HUES48 (cell line): ENCODE results near the gene APOBEC3H.

ENCODE experiments used
- H3K27ac ChIP-seq: one replicate; pipeline ENCODE4 v1.7.0; 2013; ENCODE audit warnings: low read depth, low read length, inconsistent platforms
- H3K27me3 ChIP-seq: 2 replicates; pipeline ENCODE4 v1.6.1; 2013; ENCODE audit warnings: mild to moderate bottlenecking, low read length; ENCODE audit not compliant: control insufficient read depth, insufficient read depth
- H3K36me3 ChIP-seq: 2 replicates; pipeline ENCODE4 v1.6.1; 2013; ENCODE audit warnings: low read length; ENCODE audit not compliant: control insufficient read depth, insufficient read depth
- H3K4me1 ChIP-seq: 2 replicates; pipeline ENCODE4 v1.6.1; 2013; ENCODE audit warnings: mild to moderate bottlenecking, low read length; ENCODE audit not compliant: control insufficient read depth, insufficient read depth
- H3K4me3 ChIP-seq: 2 replicates; pipeline ENCODE4 v1.5.1; 2013; ENCODE audit warnings: mild to moderate bottlenecking, low read depth, low read length
- H3K9ac ChIP-seq: 2 replicates; pipeline ENCODE4 v1.6.1; 2013; ENCODE audit warnings: mild to moderate bottlenecking, low read depth, low read length, moderate library complexity
- H3K9me3 ChIP-seq: 2 replicates; pipeline ENCODE4 v1.6.1; 2013; ENCODE audit warnings: low read length; ENCODE audit not compliant: control insufficient read depth, insufficient read depth

APOBEC3H gene

GRCh38 chr22:39142088-39142680 is 45.1 kb downstream of the APOBEC3H start:
- H3K36me3 ChIP-seq, result no peaks in the 10 kb centered on the region
- H3K9ac ChIP-seq, result no peak overlapping the region
- H3K27ac ChIP-seq, result no peak overlapping the region
- H3K27me3 ChIP-seq, result no peaks in the 10 kb centered on the region
- H3K4me1 ChIP-seq, result peaks cover 17% of the 10 kb centered on the region
- no peaks in the 10 kb centered on the region for H3K9me3 ChIP-seq
- H3K4me3 ChIP-seq, result no peak overlapping the region

DNA sequence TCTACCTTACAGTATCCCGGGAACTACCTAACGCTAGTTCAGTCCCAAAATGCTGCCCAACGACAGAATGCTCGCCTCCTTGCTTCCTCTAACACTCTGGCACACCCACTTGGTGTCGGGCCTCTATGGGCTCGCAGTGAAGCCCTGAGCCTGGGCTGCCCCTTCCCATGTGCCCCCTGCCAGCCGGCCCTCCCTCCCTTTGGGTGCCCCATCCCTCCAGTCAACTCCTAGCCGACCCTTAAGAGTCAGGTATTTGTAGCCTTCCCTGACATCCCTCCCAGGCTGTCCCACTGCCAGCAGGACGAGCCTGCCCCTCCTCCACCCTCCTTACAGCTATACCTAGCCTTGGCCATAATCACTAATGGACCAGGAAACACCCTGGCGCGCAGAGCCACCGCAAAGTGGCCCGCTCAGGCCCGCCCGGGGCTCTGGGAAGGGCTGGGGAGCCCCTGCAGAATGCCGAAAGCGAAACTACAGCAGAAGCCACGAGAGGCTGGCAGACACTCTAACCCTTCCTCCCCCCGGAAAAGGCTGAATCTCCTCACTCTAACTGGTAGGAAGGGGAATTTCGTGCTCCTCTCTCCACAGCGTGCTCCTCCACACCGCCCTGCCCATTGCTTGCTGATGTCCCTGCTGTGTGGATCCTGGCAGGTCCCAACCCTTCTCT is 47.2 kb downstream of the APOBEC3H start:
- H3K4me1 ChIP-seq, result peaks cover 17% of the 10 kb centered on the region
- no peak overlapping the region for H3K27ac ChIP-seq
- H3K9me3 ChIP-seq, result no peaks in the 10 kb centered on the region
- H3K27me3 ChIP-seq, result no peaks in the 10 kb centered on the region
- peak overlapping the region; percentile 93 for H3K4me3 ChIP-seq
- H3K9ac ChIP-seq, result no peak overlapping the region
- no peaks in the 10 kb centered on the region for H3K36me3 ChIP-seq

GRCh38 chr22:39146256-39147101 is 49.4 kb downstream of the APOBEC3H start:
- peak overlapping the region; percentile 79 for H3K27ac ChIP-seq
- no peaks in the 10 kb centered on the region for H3K36me3 ChIP-seq
- H3K4me1 ChIP-seq, result peaks cover 23% of the 10 kb centered on the region
- no peak overlapping the region for H3K9ac ChIP-seq
- H3K27me3 ChIP-seq, result no peaks in the 10 kb centered on the region
- H3K4me3 ChIP-seq, result peak overlapping the region; percentile 65
- no peaks in the 10 kb centered on the region for H3K9me3 ChIP-seq

GRCh38 chr22:39147335-39148025 is 50.4 kb downstream of the APOBEC3H start:
- no peaks in the 10 kb centered on the region for H3K9me3 ChIP-seq
- no peak overlapping the region for H3K9ac ChIP-seq
- no peak overlapping the region for H3K27ac ChIP-seq
- H3K27me3 ChIP-seq, result no peaks in the 10 kb centered on the region
- H3K4me1 ChIP-seq, result peaks cover 27% of the 10 kb centered on the region
- no peaks in the 10 kb centered on the region for H3K36me3 ChIP-seq
- H3K4me3 ChIP-seq, result no peak overlapping the region

DNA sequence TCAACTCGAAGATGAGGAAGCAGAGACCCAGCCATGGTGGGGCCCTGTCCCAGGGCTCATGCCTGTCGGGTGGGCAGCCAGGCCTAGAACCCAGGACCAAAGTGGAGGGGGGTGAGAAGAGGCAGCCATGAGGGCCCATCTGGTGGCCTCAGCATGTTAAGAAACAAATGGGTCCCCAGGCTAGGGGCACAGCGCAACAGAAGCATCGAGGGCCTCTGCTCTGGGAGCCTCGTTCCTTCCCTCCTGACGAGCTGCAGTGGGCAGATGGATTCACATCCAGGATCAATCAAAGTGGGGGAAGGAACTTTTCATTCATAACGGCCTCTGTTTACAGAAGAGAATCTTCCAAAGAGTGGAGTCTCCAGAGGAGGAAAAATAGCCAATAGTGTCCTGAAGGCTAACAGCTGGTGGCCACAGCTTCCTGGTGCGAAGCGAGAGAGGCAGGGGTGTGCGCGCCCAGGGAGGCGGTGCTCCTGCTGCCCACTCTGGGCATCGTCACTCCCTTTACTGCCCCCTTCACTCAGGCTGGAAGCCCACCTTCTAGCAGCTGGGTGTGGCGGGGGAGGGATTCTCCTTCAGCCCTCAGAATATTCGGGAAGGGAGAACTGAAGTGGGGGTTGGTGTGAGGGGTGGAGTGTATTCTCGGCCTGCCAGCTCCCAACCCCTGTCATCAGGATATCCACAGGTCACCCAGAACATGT is 51.1 kb downstream of the APOBEC3H start:
- Histone ChIP-seq H3K4me1 (peaks cover 27% of the 10 kb centered on the region), H3K9ac (no peak overlapping the region), H3K27me3 (peaks cover 4% of the 10 kb centered on the region), H3K9me3 (no peaks in the 10 kb centered on the region), H3K27ac (no peak overlapping the region), H3K4me3 (no peak overlapping the region), H3K36me3 (no peaks in the 10 kb centered on the region)

GRCh38 chr22:39148727-39149535 is 51.9 kb downstream of the APOBEC3H start:
- Histone ChIP-seq H3K27ac (no peak overlapping the region), H3K4me1 (peaks cover 28% of the 10 kb centered on the region), H3K27me3 (peaks cover 11% of the 10 kb centered on the region), H3K9me3 (no peaks in the 10 kb centered on the region), H3K9ac (no peak overlapping the region), H3K4me3 (no peak overlapping the region), H3K36me3 (no peaks in the 10 kb centered on the region)

GRCh38 chr22:39149915-39150847 is 53.1 kb downstream of the APOBEC3H start:
- no peaks in the 10 kb centered on the region for H3K36me3 ChIP-seq
- H3K4me1 ChIP-seq, result peaks cover 20% of the 10 kb centered on the region
- H3K27me3 ChIP-seq, result peaks cover 22% of the 10 kb centered on the region
- no peak overlapping the region for H3K4me3 ChIP-seq
- no peak overlapping the region for H3K27ac ChIP-seq
- no peaks in the 10 kb centered on the region for H3K9me3 ChIP-seq
- H3K9ac ChIP-seq, result no peak overlapping the region

DNA sequence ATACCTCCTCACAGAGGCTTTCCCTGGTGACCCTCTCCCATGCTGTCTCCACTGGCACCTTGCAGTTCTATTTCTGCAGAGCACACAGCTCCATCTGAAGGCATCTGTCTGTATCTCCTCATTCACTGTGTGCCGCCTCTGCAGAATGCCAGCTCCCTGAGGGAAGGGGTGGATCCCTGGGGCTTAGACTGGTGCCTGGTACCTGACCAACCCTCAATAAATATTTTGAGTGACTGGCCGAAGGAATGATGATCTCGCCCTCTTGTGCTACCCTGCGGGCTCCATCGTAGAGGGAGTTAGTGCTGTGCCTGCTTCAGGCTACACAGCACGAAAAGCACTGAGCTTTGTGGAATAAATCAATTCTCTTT is 53.8 kb downstream of the APOBEC3H start:
- Histone ChIP-seq H3K4me1 (peaks cover 20% of the 10 kb centered on the region), H3K27ac (no peak overlapping the region)

DNA sequence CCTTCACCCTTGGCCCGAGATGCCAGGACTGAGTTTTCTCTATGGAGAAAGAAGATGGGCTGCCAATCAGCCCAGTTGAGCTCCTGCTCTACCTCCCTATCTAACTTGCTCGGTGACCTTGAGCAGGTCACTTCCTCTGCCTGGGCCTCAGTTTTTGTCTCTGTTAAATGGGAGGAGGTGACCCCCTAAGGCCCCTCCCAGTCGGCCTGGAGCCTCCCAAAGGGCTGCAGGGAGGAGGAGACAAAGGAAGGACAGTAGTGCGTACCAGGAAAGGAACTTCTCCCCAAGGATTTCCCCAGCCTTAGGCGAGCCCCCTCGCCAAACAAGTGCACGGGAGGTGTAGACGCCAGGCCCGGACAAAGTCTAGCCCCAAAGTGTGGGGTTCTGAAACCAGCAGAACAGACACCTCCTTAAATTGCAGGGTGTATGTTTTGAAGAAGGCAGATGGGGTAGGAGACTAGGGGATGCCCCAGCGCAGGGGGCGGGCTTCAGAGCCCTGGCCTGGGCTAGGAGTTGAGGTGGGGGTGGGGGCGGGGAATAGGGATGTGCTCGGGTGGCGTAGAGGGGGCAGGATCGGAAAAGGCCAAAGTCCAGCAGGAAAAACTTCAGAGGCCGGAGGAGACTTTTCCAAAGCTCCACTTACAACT is 54.4 kb downstream of the APOBEC3H start:
- no peak overlapping the region for H3K9ac ChIP-seq
- H3K4me1 ChIP-seq, result peaks cover 16% of the 10 kb centered on the region; the same call in 1 of the 2 replicates
- H3K4me3 ChIP-seq, result peak overlapping the region; percentile 59; the same call in 1 of the 2 replicates
- no peaks in the 10 kb centered on the region for H3K9me3 ChIP-seq
- no peaks in the 10 kb centered on the region for H3K36me3 ChIP-seq
- H3K27ac ChIP-seq, result no peak overlapping the region
- H3K27me3 ChIP-seq, result peaks cover 22% of the 10 kb centered on the region

More for the DNA sequence above, 53.8 kb downstream of the APOBEC3H start:
- no peaks in the 10 kb centered on the region for H3K36me3 ChIP-seq
- H3K9ac ChIP-seq, result no peak overlapping the region
- H3K27me3 ChIP-seq, result peaks cover 22% of the 10 kb centered on the region
- no peak overlapping the region for H3K4me3 ChIP-seq
- no peaks in the 10 kb centered on the region for H3K9me3 ChIP-seq
